GM12878 (cell line): Measurements from ENCODE around the gene OR2T11.

ENCODE experiments used
- CTCF ChIP-seq, 3 experiments: IDR thresholded peaks in 2 of 3; conservative IDR thresholded peaks in 1 of 3; 2 replicates each; pipeline ENCODE4 v1.5.1; 2011; ENCODE audit warnings: low read depth in 3 of 3, low read length in 3 of 3, mild to moderate bottlenecking in 3 of 3, control low read depth in 2 of 3, moderate library complexity in 2 of 3, inconsistent platforms in 1 of 3, mixed read lengths in 1 of 3; ENCODE audit not compliant: control insufficient read depth in 2 of 3, insufficient read depth in 1 of 3; ENCODE audit errors: extremely low read depth in 1 of 3
- POLR2AphosphoS2 ChIP-seq: IDR thresholded peaks from 2 replicates; pipeline ENCODE4 v1.6.1; 2011; ENCODE audit warnings: low read depth, mild to moderate bottlenecking, low read length, improper control_type of control experiment, moderate library complexity
- RFX5 ChIP-seq: IDR thresholded peaks from 2 replicates; pipeline ENCODE4 v1.6.1; 2011; ENCODE audit warnings: low read depth, low read length, improper control_type of control experiment

- TF ChIP-seq CTCF (IDR thresholded peaks at IDR 0.05 in 2 of 3, conservative IDR thresholded peaks at IDR 0.05 in 1 of 3; ENCODE audit: control insufficient read depth in 2 of 3, extremely low read depth in 1 of 3, insufficient read depth in 1 of 3, low read depth in 3 of 3, low read length in 3 of 3) (no peak), POLR2AphosphoS2 (no peak), RFX5 (no peak)
Measured at GRCh38 chr1:248618119-248618518, 16.8 kb downstream of the OR2T11 start.
